ENCODE data around the gene ERBB4.

Gene ERBB4

GRCh38 chr2:212364112-212364985, 174.3 kb downstream of the ERBB4 start:
- no peak for DNase-seq (ENCODE audit: low read depth)

- DNase-seq (ENCODE audit: low read depth), result no peak
Measured at GRCh38 chr2:212361174-212361756, 177.3 kb downstream of the ERBB4 start.

- no peak for DNase-seq (ENCODE audit: low read depth)
Measured at GRCh38 chr2:212360068-212360460, 178.5 kb downstream of the ERBB4 start.

- no peak for DNase-seq (ENCODE audit: low read depth)
Measured at GRCh38 chr2:212359425-212360067, 179.1 kb downstream of the ERBB4 start.

GRCh38 chr2:212357606-212358005, 181.0 kb downstream of the ERBB4 start:
- DNase-seq (ENCODE audit: low read depth), result no peak

- no peak for DNase-seq (ENCODE audit: low read depth)
Measured at GRCh38 chr2:212354382-212354781, 184.2 kb downstream of the ERBB4 start.

- DNase-seq (ENCODE audit: low read depth), result no peak
Measured at GRCh38 chr2:212348501-212348900, 190.1 kb downstream of the ERBB4 start.

GRCh38 chr2:212346865-212347264, 191.7 kb downstream of the ERBB4 start:
- no peak for DNase-seq (ENCODE audit: low read depth)

GRCh38 chr2:212345966-212346365, 192.6 kb downstream of the ERBB4 start:
- DNase-seq (ENCODE audit: low read depth), result no peak

- no peak for DNase-seq (ENCODE audit: low read depth)
Measured at GRCh38 chr2:212344131-212344530, 194.5 kb downstream of the ERBB4 start.

GRCh38 chr2:212343167-212343566, 195.4 kb downstream of the ERBB4 start:
- DNase-seq (ENCODE audit: low read depth), result no peak

- DNase-seq (ENCODE audit: low read depth), result no peak
Measured at GRCh38 chr2:212337486-212338343, 200.9 kb downstream of the ERBB4 start.

GRCh38 chr2:212337036-212337435, 201.6 kb downstream of the ERBB4 start:
- DNase-seq (ENCODE audit: low read depth), result no peak

GRCh38 chr2:212330263-212330662, 208.3 kb downstream of the ERBB4 start:
- DNase-seq (ENCODE audit: low read depth), result no peak

- no peak for DNase-seq (ENCODE audit: low read depth)
Measured at GRCh38 chr2:212328712-212329496, 209.7 kb downstream of the ERBB4 start.

- DNase-seq (ENCODE audit: low read depth), result no peak
Measured at GRCh38 chr2:212328136-212328535, 210.5 kb downstream of the ERBB4 start.

- no peak for DNase-seq (ENCODE audit: low read depth)
Measured at GRCh38 chr2:212327171-212327809, 211.3 kb downstream of the ERBB4 start.

GRCh38 chr2:212318636-212319035, 220.0 kb downstream of the ERBB4 start:
- DNase-seq (ENCODE audit: low read depth), result no peak

GRCh38 chr2:212314680-212315079, 223.9 kb downstream of the ERBB4 start:
- no peak for DNase-seq (ENCODE audit: low read depth)

GRCh38 chr2:212311807-212312404, 226.7 kb downstream of the ERBB4 start:
- no peak for DNase-seq (ENCODE audit: low read depth)

Data from activated T-helper 9 cell treated with anti-CD3 and anti-CD28 coated beads, Interleukin-2, amount 50 U/mL, for 16 hours (primary cell).